ENCODE data around the gene TFG.

Gene TFG

DNA sequence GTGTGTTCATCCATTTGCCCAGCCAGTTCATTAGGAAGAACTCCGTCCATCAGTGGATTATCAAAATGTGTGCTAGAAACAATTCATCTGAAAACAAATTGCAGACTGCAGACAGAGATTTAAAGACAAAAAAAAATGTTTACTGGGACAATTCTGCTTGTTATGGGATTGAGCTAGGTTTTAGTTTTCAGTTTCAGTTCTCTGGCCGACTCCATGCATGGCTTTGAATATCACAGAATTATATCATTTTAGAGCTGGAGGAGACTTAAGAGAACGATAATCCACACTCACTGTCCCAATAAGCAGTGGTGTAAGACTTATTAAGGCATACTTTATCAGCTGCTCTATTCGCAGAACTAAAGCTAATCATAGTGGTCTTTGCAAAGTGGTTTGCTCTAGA lies 51.1 kb downstream of the TFG start:
- ChIA-PET POLR2A (no interaction called here), CTCF (interaction anchor here (0.7 to 2.6 kb wide), 3 partner anchors 13 to 135 kb away, joined by 3 to 10 read pairs (median 4); no protein-coding TSS in a partner anchor)
- Histone ChIP-seq H3K36me3 (ENCODE audit: control insufficient read depth in 4 of 4, insufficient read depth in 4 of 4, low read length in 3 of 4) (peaks cover 0 to 3% (median under 1%) of the 10 kb centered on the region in 4 experiments), H3K27ac (ENCODE audit: insufficient read depth in 1 of 2, low read depth in 1 of 2, low read length in 2 of 2, poor library complexity in 1 of 2, severe bottlenecking in 2 of 2) (no peak overlapping the region), H3K4me3 (ENCODE audit: control insufficient read depth in 1 of 7, extremely low read depth in 1 of 7, insufficient read depth in 4 of 7, low read depth in 2 of 7, low read length in 6 of 7) (no peak overlapping the region), H3K27me3 (replicated peaks in 2 of 5; ENCODE audit: control insufficient read depth in 4 of 5, insufficient read depth in 5 of 5, low read length in 4 of 5) (no peaks in the 10 kb centered on the region), H3K9me3 (ENCODE audit: control extremely low read depth in 1 of 5, control insufficient read depth in 4 of 5, insufficient read depth in 2 of 5, low read depth in 1 of 5, low read length in 4 of 5) (no peaks in the 10 kb centered on the region), H3K4me1 (ENCODE audit: control extremely low read depth in 1 of 4, control insufficient read depth in 4 of 4, insufficient read depth in 4 of 4, low read length in 3 of 4) (peaks cover 0 to 6% (median 0%) of the 10 kb centered on the region in 4 experiments)
- 74% methylated on average over 3 of the region's 4 CpGs for WGBS (ENCODE audit: insufficient coverage)
- no peak for DNase-seq

DNA sequence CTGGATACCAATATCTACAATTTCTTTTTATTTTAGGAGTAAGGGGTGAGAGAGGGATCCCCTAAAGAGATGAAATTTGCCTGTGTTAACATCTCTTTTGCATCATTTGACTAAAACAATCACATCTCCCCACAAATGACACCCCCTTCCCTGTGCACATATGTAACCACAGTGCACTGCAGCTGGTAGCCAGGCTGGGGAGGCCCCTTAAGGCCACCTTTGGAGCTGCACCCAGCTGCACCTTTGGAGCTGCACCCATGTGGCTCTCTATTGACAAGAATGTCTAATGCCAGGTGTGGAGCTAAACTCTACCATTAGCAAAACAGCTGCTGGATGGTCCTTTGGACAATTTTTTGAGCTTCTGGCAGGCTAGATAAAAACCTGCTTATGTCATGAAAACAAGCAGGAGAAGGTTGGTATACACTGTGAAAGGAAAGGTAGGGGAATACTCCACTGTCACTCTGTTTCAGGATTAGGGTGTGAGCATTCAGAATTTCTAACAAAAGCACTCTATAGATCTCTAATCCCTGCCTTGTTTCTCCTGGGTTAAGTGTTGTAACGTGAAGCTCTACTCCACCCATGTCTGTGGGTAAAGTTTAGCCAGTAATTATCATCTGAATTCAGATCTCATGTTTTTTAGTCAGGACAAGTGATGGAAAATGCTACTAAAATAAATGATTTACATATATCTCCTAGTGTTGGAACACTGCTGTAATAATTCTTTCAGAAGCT lies 52.1 kb downstream of the TFG start:
- Histone ChIP-seq H3K4me3 (ENCODE audit: control insufficient read depth in 1 of 7, extremely low read depth in 1 of 7, insufficient read depth in 4 of 7, low read depth in 2 of 7, low read length in 6 of 7) (no peak overlapping the region), H3K36me3 (ENCODE audit: control insufficient read depth in 4 of 4, insufficient read depth in 4 of 4, low read length in 3 of 4) (no peaks in the 10 kb centered on the region), H3K27ac (ENCODE audit: insufficient read depth in 1 of 2, low read depth in 1 of 2, low read length in 2 of 2, poor library complexity in 1 of 2, severe bottlenecking in 2 of 2) (no peak overlapping the region), H3K27me3 (replicated peaks in 2 of 5; ENCODE audit: control insufficient read depth in 4 of 5, insufficient read depth in 5 of 5, low read length in 4 of 5) (no peaks in the 10 kb centered on the region), H3K9me3 (ENCODE audit: control extremely low read depth in 1 of 5, control insufficient read depth in 4 of 5, insufficient read depth in 2 of 5, low read depth in 1 of 5, low read length in 4 of 5) (no peaks in the 10 kb centered on the region), H3K4me1 (ENCODE audit: control extremely low read depth in 1 of 4, control insufficient read depth in 4 of 4, insufficient read depth in 4 of 4, low read length in 3 of 4) (peaks cover 0 to 6% (median 0%) of the 10 kb centered on the region in 4 experiments)
- ChIA-PET POLR2A (no interaction called here), CTCF (interaction anchor here (0.9 to 2.6 kb wide), 4 partner anchors 9 to 620 kb away, joined by 4 to 10 read pairs (median 4); no protein-coding TSS in a partner anchor)
- no CpG with 5 or more reads among the region's 1 CpG for WGBS (ENCODE audit: insufficient coverage)
- DNase-seq, result peak in 1 of 3 donors; percentile 6

DNA sequence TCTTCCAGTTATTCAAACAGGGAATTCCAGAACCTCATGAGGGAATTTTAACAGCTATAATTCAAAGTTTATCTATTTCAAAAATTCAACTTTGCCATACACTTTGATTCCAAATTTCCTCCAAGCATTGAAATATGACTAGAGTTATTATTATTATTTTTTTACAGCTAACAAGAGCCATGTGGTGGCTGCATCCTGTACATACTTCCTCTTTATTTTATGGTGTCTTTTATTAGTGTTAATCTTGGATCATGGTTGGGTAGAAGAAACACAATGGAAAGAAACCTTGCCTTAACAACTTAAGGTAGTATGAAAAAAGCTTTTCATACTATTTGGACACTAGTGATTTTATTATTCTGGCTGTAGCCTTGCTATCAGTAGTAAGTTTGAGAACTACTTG lies 52.7 kb downstream of the TFG start:
- H3K36me3 ChIP-seq (ENCODE audit: control insufficient read depth in 4 of 4, insufficient read depth in 4 of 4, low read length in 3 of 4), result no peaks in the 10 kb centered on the region
- H3K9me3 ChIP-seq (ENCODE audit: control extremely low read depth in 1 of 5, control insufficient read depth in 4 of 5, insufficient read depth in 2 of 5, low read depth in 1 of 5, low read length in 4 of 5), result no peaks in the 10 kb centered on the region
- no peak overlapping the region for H3K4me3 ChIP-seq (ENCODE audit: control insufficient read depth in 1 of 7, extremely low read depth in 1 of 7, insufficient read depth in 4 of 7, low read depth in 2 of 7, low read length in 6 of 7)
- H3K4me1 ChIP-seq (ENCODE audit: control extremely low read depth in 1 of 4, control insufficient read depth in 4 of 4, insufficient read depth in 4 of 4, low read length in 3 of 4), result peaks cover 0 to 6% (median 0%) of the 10 kb centered on the region in 4 experiments
- peak in 2 of 3 donors; percentile 56 to 74 for DNase-seq
- no peak overlapping the region for H3K27ac ChIP-seq (ENCODE audit: insufficient read depth in 1 of 2, low read depth in 1 of 2, low read length in 2 of 2, poor library complexity in 1 of 2, severe bottlenecking in 2 of 2)
- CTCF ChIA-PET, result interaction anchor here (0.9 to 1.2 kb wide), 2 partner anchors 9 to 620 kb away, joined by 4 read pairs; no protein-coding TSS in a partner anchor
- H3K27me3 ChIP-seq (replicated peaks in 2 of 5; ENCODE audit: control insufficient read depth in 4 of 5, insufficient read depth in 5 of 5, low read length in 4 of 5), result no peaks in the 10 kb centered on the region
- POLR2A ChIA-PET, result no interaction called here

DNA sequence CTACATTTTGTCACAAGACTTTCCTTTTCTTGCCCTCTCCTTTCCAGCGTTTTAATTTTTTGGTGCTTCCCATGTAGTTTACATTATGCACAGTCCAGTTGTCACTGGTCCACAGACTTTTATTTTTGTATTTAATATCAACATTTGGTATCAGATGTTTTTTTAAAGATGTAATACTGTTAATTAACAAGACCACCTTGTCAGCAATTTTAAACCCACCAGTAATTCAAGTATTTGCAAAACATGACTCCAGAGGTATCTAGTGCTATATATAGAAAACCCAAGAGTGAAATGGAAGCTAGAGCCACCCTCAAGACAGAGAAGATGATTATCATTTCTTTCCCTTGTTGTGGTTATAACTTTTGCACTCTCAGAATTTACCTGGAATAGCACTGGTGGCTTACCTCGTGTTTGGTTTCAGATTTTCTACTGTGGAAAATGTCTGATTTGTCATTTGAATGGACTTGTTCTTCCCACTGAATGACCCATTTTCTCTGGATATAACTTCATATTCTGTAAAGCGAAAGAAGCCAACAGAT lies 56.2 kb downstream of the TFG start:
- Histone ChIP-seq H3K27me3 (replicated peaks in 2 of 5; ENCODE audit: control insufficient read depth in 4 of 5, insufficient read depth in 5 of 5, low read length in 4 of 5) (no peaks in the 10 kb centered on the region), H3K9me3 (ENCODE audit: control extremely low read depth in 1 of 5, control insufficient read depth in 4 of 5, insufficient read depth in 2 of 5, low read depth in 1 of 5, low read length in 4 of 5) (no peaks in the 10 kb centered on the region), H3K4me3 (ENCODE audit: control insufficient read depth in 1 of 7, extremely low read depth in 1 of 7, insufficient read depth in 4 of 7, low read depth in 2 of 7, low read length in 6 of 7) (no peak overlapping the region), H3K27ac (ENCODE audit: insufficient read depth in 1 of 2, low read depth in 1 of 2, low read length in 2 of 2, poor library complexity in 1 of 2, severe bottlenecking in 2 of 2) (no peak overlapping the region), H3K36me3 (ENCODE audit: control insufficient read depth in 4 of 4, insufficient read depth in 4 of 4, low read length in 3 of 4) (no peaks in the 10 kb centered on the region), H3K4me1 (ENCODE audit: control extremely low read depth in 1 of 4, control insufficient read depth in 4 of 4, insufficient read depth in 4 of 4, low read length in 3 of 4) (peaks cover 0 to 6% (median 0%) of the 10 kb centered on the region in 4 experiments)
- DNase-seq, result no peak
- POLR2A ChIA-PET, result no interaction called here
- CTCF ChIA-PET, result interaction anchor here (1.1 to 1.8 kb wide), 2 partner anchors 11 to 29 kb away, joined by 3 to 4 read pairs; no protein-coding TSS in a partner anchor
- 100% methylated on average over 1 of the region's 3 CpGs for WGBS (ENCODE audit: insufficient coverage)

DNA sequence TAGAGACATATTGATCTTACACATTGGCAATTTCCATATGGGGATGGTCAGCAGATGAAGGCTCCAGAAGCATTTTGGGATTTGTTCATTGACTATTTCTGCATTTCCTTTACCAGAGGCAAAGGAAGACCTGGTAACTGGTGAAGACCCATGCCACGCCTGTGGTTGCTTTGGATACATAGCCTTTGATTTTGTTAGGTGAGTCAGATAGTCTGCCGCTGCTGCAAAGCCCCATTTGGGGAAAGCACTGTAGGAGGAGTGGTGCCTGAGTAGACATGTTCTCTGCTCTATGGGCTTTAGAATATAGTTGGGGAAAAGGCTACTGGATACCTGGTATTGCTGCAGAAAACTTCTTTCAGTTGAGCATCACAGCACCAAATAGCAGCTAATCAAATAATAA lies 56.8 kb downstream of the TFG start:
- CTCF ChIA-PET, result interaction anchor here (1.1 to 1.8 kb wide), 2 partner anchors 11 to 29 kb away, joined by 3 to 4 read pairs; no protein-coding TSS in a partner anchor
- Histone ChIP-seq H3K9me3 (ENCODE audit: control extremely low read depth in 1 of 5, control insufficient read depth in 4 of 5, insufficient read depth in 2 of 5, low read depth in 1 of 5, low read length in 4 of 5) (no peaks in the 10 kb centered on the region), H3K36me3 (ENCODE audit: control insufficient read depth in 4 of 4, insufficient read depth in 4 of 4, low read length in 3 of 4) (no peaks in the 10 kb centered on the region), H3K27ac (ENCODE audit: insufficient read depth in 1 of 2, low read depth in 1 of 2, low read length in 2 of 2, poor library complexity in 1 of 2, severe bottlenecking in 2 of 2) (no peak overlapping the region), H3K4me1 (ENCODE audit: control extremely low read depth in 1 of 4, control insufficient read depth in 4 of 4, insufficient read depth in 4 of 4, low read length in 3 of 4) (peaks cover 0 to 6% (median 0%) of the 10 kb centered on the region in 4 experiments), H3K4me3 (ENCODE audit: control insufficient read depth in 1 of 7, extremely low read depth in 1 of 7, insufficient read depth in 4 of 7, low read depth in 2 of 7, low read length in 6 of 7) (no peak overlapping the region), H3K27me3 (replicated peaks in 2 of 5; ENCODE audit: control insufficient read depth in 4 of 5, insufficient read depth in 5 of 5, low read length in 4 of 5) (no peaks in the 10 kb centered on the region)
- 100% methylated on average over 2 of the region's 2 CpGs for WGBS (ENCODE audit: insufficient coverage)
- no peak for DNase-seq
- POLR2A ChIA-PET, result no interaction called here

DNA sequence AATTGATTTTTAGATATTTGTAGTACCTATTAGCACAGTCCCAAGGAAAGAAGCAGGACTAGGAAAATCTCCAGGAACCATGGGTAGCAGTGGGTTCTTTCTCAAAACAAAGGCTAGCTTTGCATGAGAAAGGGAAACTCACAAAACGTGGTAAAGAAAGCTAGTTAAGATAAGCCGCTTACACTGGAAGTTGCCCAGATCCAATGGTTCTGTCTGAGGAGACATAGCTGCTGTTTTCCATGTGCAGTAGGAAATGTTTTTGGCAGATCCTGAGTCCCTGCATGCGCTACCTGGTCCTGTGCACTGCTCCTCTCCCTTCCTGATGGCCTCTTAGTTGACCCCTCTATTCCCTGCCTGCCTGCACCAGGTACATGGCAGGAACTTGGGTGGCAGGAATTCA lies 60.4 kb downstream of the TFG start:
- Histone ChIP-seq H3K9me3 (ENCODE audit: control extremely low read depth in 1 of 5, control insufficient read depth in 4 of 5, insufficient read depth in 2 of 5, low read depth in 1 of 5, low read length in 4 of 5) (no peaks in the 10 kb centered on the region), H3K27me3 (replicated peaks in 2 of 5; ENCODE audit: control insufficient read depth in 4 of 5, insufficient read depth in 5 of 5, low read length in 4 of 5) (no peaks in the 10 kb centered on the region), H3K36me3 (ENCODE audit: control insufficient read depth in 4 of 4, insufficient read depth in 4 of 4, low read length in 3 of 4) (no peaks in the 10 kb centered on the region), H3K4me3 (ENCODE audit: control insufficient read depth in 1 of 7, extremely low read depth in 1 of 7, insufficient read depth in 4 of 7, low read depth in 2 of 7, low read length in 6 of 7) (no peak overlapping the region), H3K27ac (ENCODE audit: insufficient read depth in 1 of 2, low read depth in 1 of 2, low read length in 2 of 2, poor library complexity in 1 of 2, severe bottlenecking in 2 of 2) (no peak overlapping the region), H3K4me1 (ENCODE audit: control extremely low read depth in 1 of 4, control insufficient read depth in 4 of 4, insufficient read depth in 4 of 4, low read length in 3 of 4) (no peaks in the 10 kb centered on the region)
- ChIA-PET POLR2A (no interaction called here), CTCF (interaction anchor here (1.2 to 1.6 kb wide), 2 partner anchors 8 to 16 kb away, joined by 3 to 4 read pairs; no protein-coding TSS in a partner anchor)
- 93% methylated on average over 2 of the region's 3 CpGs for WGBS (ENCODE audit: insufficient coverage)
- no peak for DNase-seq

DNA sequence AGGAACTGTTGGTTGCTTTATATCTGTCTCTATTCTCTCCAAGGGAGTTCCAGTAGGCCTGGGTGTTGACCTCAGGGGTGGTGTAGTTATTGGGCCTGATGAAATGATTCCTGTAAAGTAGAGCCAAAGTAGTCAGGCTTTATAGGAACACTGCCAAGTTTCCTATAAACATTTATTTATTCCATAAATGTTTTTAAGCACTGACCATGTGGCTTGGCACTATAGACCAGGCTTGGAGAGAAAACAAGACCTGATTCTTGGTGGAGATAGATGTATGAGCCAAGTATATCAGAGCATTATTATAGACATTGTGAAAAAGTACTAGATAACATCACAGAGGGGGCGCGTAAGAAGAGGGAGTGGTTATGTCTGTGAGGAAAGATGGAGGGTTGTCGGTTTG lies 65.9 kb downstream of the TFG start:
- ChIA-PET CTCF (no interaction called here), POLR2A (no interaction called here)
- Histone ChIP-seq H3K27ac (ENCODE audit: insufficient read depth in 1 of 2, low read depth in 1 of 2, low read length in 2 of 2, poor library complexity in 1 of 2, severe bottlenecking in 2 of 2) (no peak overlapping the region), H3K4me3 (ENCODE audit: control insufficient read depth in 1 of 7, extremely low read depth in 1 of 7, insufficient read depth in 4 of 7, low read depth in 2 of 7, low read length in 6 of 7) (no peak overlapping the region), H3K36me3 (ENCODE audit: control insufficient read depth in 4 of 4, insufficient read depth in 4 of 4, low read length in 3 of 4) (no peaks in the 10 kb centered on the region), H3K27me3 (replicated peaks in 2 of 5; ENCODE audit: control insufficient read depth in 4 of 5, insufficient read depth in 5 of 5, low read length in 4 of 5) (no peaks in the 10 kb centered on the region), H3K4me1 (ENCODE audit: control extremely low read depth in 1 of 4, control insufficient read depth in 4 of 4, insufficient read depth in 4 of 4, low read length in 3 of 4) (no peaks in the 10 kb centered on the region), H3K9me3 (ENCODE audit: control extremely low read depth in 1 of 5, control insufficient read depth in 4 of 5, insufficient read depth in 2 of 5, low read depth in 1 of 5, low read length in 4 of 5) (no peaks in the 10 kb centered on the region)
- no peak for DNase-seq
- 97% methylated on average over 3 of the region's 3 CpGs for WGBS (ENCODE audit: insufficient coverage)

All from common myeloid progenitor, CD34-positive (primary cell).